ENCODE data around the gene SDK1.

The SDK1 gene

GRCh38 chr7:4190010-4190981, 889.2 kb downstream of the SDK1 start:
- DNase-seq = no peak

- DNase-seq = no peak
Observed at GRCh38 chr7:4191046-4191445, 890.0 kb downstream of the SDK1 start.

- no peak for DNase-seq
Observed at GRCh38 chr7:4191525-4191924, 890.5 kb downstream of the SDK1 start.

GRCh38 chr7:4195660-4196059, 894.6 kb downstream of the SDK1 start:
- DNase-seq = no peak

- no peak for DNase-seq
Observed at GRCh38 chr7:4196121-4196819, 895.2 kb downstream of the SDK1 start.

- DNase-seq = no peak
Observed at GRCh38 chr7:4198301-4198700, 897.2 kb downstream of the SDK1 start.

GRCh38 chr7:4200546-4201094, 899.6 kb downstream of the SDK1 start:
- DNase-seq = no peak

- DNase-seq = no peak
Observed at GRCh38 chr7:4201566-4201965, 900.5 kb downstream of the SDK1 start.

GRCh38 chr7:4202154-4202736, 901.2 kb downstream of the SDK1 start:
- no peak for DNase-seq

- no peak for DNase-seq
Observed at GRCh38 chr7:4202954-4203353, 901.9 kb downstream of the SDK1 start.

GRCh38 chr7:4203626-4204512, 902.8 kb downstream of the SDK1 start:
- no peak for DNase-seq

- no peak for DNase-seq
Observed at GRCh38 chr7:4204513-4205165, 903.6 kb downstream of the SDK1 start.

GRCh38 chr7:4205828-4206227, 904.8 kb downstream of the SDK1 start:
- no peak for DNase-seq

- DNase-seq = no peak
Observed at GRCh38 chr7:4207011-4207410, 906.0 kb downstream of the SDK1 start.

- no peak for DNase-seq
Observed at GRCh38 chr7:4208086-4208485, 907.0 kb downstream of the SDK1 start.

- DNase-seq = no peak
Observed at GRCh38 chr7:4208586-4208985, 907.5 kb downstream of the SDK1 start.

- no peak for DNase-seq
Observed at GRCh38 chr7:4209126-4209525, 908.1 kb downstream of the SDK1 start.

GRCh38 chr7:4209966-4210365, 908.9 kb downstream of the SDK1 start:
- no peak for DNase-seq

GRCh38 chr7:4210821-4211220, 909.8 kb downstream of the SDK1 start:
- DNase-seq = no peak

- DNase-seq = no peak
Observed at GRCh38 chr7:4211261-4211660, 910.2 kb downstream of the SDK1 start.

- no peak for DNase-seq
Observed at GRCh38 chr7:4212376-4212775, 911.3 kb downstream of the SDK1 start.

Measured in hypothalamus (tissue), 51 donors.